Activated B cell treated with CpG ODN at 0.5 μM for 24 hours (primary cell): ENCODE measurements around the gene DARS1. TPM values are rescaled to one million over a fixed set of nuclear protein-coding genes. Genes with fewer than 3 reads are reported as not detected.
A peak's percentile ranks its signal among the peaks of the same experiment; 100 is the strongest.

Source experiments
- ATAC-seq: fragments of 200-7000 bp; cut with Tn5 transposase; one replicate; pipeline ENCODE4 v1.10.0; 2021; ENCODE audit warnings: low read depth, mild to moderate bottlenecking, moderate library complexity
- CTCF ChIA-PET: fragments of 350-600 bp; sonication (Branson Sonifier 250); formaldehyde crosslinking; loops from one replicate; lab custom pipeline; 2021; ENCODE audit warnings: antibody characterized with exemption; lab: Charles Lee
- POLR2A ChIA-PET: fragments of 350-600 bp; sonication (Branson Sonifier 250); formaldehyde crosslinking; loops from one replicate; lab custom pipeline; 2021; ENCODE audit warnings: antibody characterized with exemption; lab: Charles Lee
- DNase-seq: peaks from one replicate; pipeline ENCODE4 v3.0.0; 2022
- H3K27ac Mint-ChIP-seq: one replicate; pipeline ENCODE4 v1.8.0; 2020; ENCODE audit warnings: mixed read lengths
- H3K27me3 Mint-ChIP-seq: one replicate; pipeline ENCODE4 v1.8.0; 2021; ENCODE audit warnings: mixed read lengths
- H3K36me3 Mint-ChIP-seq: one replicate; pipeline ENCODE4 v1.8.0; 2021; ENCODE audit warnings: low read depth, mixed read lengths
- H3K4me1 Mint-ChIP-seq: one replicate; pipeline ENCODE4 v1.8.0; 2021; ENCODE audit warnings: mixed read lengths
- H3K4me3 Mint-ChIP-seq: one replicate; pipeline ENCODE4 v1.8.0; 2020; ENCODE audit warnings: mild to moderate bottlenecking, mixed read lengths
- H3K9me3 Mint-ChIP-seq: one replicate; pipeline ENCODE4 v1.8.0; 2020; ENCODE audit warnings: mixed read lengths
- CTCF ChIP-seq: fragments of 200-600 bp; IDR thresholded peaks from one replicate; pipeline ENCODE4 v1.8.0; 2022; ENCODE audit warnings: antibody characterized with exemption, mild to moderate bottlenecking
- intact Hi-C: fragments of 100-400 bp; cut with micrococcal nuclease; formaldehyde crosslinking; loops from one replicate; pipeline ENCODE4 v1.15.1; 2024
- total RNA-seq: library from RNA; stranded (reverse); gene quantifications from 2 replicates; pipeline ENCODE4 v1.2.3, GENCODE V29; 2022

DARS1 gene
- total RNA-seq, 1 donor from 2014 or later: 96.3 TPM

- Mint-ChIP-seq H3K27me3 (no peaks in the 10 kb centered on the region), H3K36me3 (no peaks in the 10 kb centered on the region), H3K27ac (no peak overlapping the region), H3K9me3 (no peaks in the 10 kb centered on the region), H3K4me3 (no peak overlapping the region), H3K4me1 (peaks cover 37% of the 10 kb centered on the region)
- intact Hi-C loops: no loop called here
- ChIA-PET POLR2A (interaction anchor here (0.5 to 1.9 kb wide), 4 partner anchors 10 to 192 kb away, joined by 3 to 6 read pairs (median 4); partner anchors contain the start of gene DARS1), CTCF (interaction anchor here (0.8 kb wide), 1 partner anchor 17 kb away, joined by 3 read pairs; no protein-coding TSS in a partner anchor)
- DNase-seq (no peak), ATAC-seq (no peak)
- no peak for TF ChIP-seq CTCF
Observed at GRCh38 chr2:136014411-136014810, 29.0 kb upstream of the DARS1 start.

- H3K4me1 Mint-ChIP-seq: peaks cover 37% of the 10 kb centered on the region
- H3K27ac Mint-ChIP-seq: no peak overlapping the region
- ChIA-PET POLR2A (interaction anchor here (0.5 to 1.0 kb wide), 2 partner anchors 10 to 193 kb away, joined by 3 read pairs; no protein-coding TSS in a partner anchor), CTCF (interaction anchor here (0.8 kb wide), 1 partner anchor 16 kb away, joined by 3 read pairs; no protein-coding TSS in a partner anchor)
- H3K9me3 Mint-ChIP-seq: no peaks in the 10 kb centered on the region
- H3K4me3 Mint-ChIP-seq: no peak overlapping the region
- no peak for TF ChIP-seq CTCF
- no peak for ATAC-seq
- no peaks in the 10 kb centered on the region for H3K36me3 Mint-ChIP-seq
- no peak for DNase-seq
- H3K27me3 Mint-ChIP-seq: no peaks in the 10 kb centered on the region
- intact Hi-C loops: no loop called here
Observed at GRCh38 chr2:136013955-136014354, 28.5 kb upstream of the DARS1 start.

GRCh38 chr2:136013136-136013685 lies 27.8 kb upstream of the DARS1 start:
- ATAC-seq (no peak), DNase-seq (no peak)
- no peak for TF ChIP-seq CTCF
- ChIA-PET CTCF (no interaction called here), POLR2A (interaction anchor here (0.5 to 1.0 kb wide), 2 partner anchors 106 to 194 kb away, joined by 3 read pairs; no protein-coding TSS in a partner anchor)
- H3K4me1 Mint-ChIP-seq: peaks cover 37% of the 10 kb centered on the region
- intact Hi-C loops: no loop called here
- no peak overlapping the region for H3K4me3 Mint-ChIP-seq
- H3K27ac Mint-ChIP-seq: no peak overlapping the region
- no peaks in the 10 kb centered on the region for H3K9me3 Mint-ChIP-seq
- H3K27me3 Mint-ChIP-seq: no peaks in the 10 kb centered on the region
- no peaks in the 10 kb centered on the region for H3K36me3 Mint-ChIP-seq

GRCh38 chr2:136012315-136012714 lies 26.9 kb upstream of the DARS1 start:
- DNase-seq (no peak), ATAC-seq (no peak)
- H3K36me3 Mint-ChIP-seq: no peaks in the 10 kb centered on the region
- TF ChIP-seq CTCF: no peak
- peaks cover 42% of the 10 kb centered on the region for H3K4me1 Mint-ChIP-seq
- ChIA-PET POLR2A (interaction anchor here (0.5 kb wide), 1 partner anchor 107 kb away, joined by 3 read pairs; no protein-coding TSS in a partner anchor), CTCF (no interaction called here)
- intact Hi-C loops: no loop called here
- H3K27me3 Mint-ChIP-seq: no peaks in the 10 kb centered on the region
- H3K4me3 Mint-ChIP-seq: no peak overlapping the region
- no peak overlapping the region for H3K27ac Mint-ChIP-seq
- no peaks in the 10 kb centered on the region for H3K9me3 Mint-ChIP-seq

GRCh38 chr2:136010126-136010525 lies 24.7 kb upstream of the DARS1 start:
- H3K9me3 Mint-ChIP-seq: no peaks in the 10 kb centered on the region
- intact Hi-C loops: no loop called here
- TF ChIP-seq CTCF: no peak
- POLR2A ChIA-PET: interaction anchor here (0.5 to 3.8 kb wide), 7 partner anchors 10 to 353 kb away, joined by 3 to 13 read pairs (median 5); partner anchors contain the start of genes CXCR4 and DARS1
- no peaks in the 10 kb centered on the region for H3K36me3 Mint-ChIP-seq
- H3K4me1 Mint-ChIP-seq: peaks cover 57% of the 10 kb centered on the region
- H3K27ac Mint-ChIP-seq: peak overlapping the region; percentile 90
- CTCF ChIA-PET: interaction anchor here (1.3 kb wide), 1 partner anchor 13 kb away, joined by 5 read pairs; no protein-coding TSS in a partner anchor
- DNase-seq: no peak
- no peak for ATAC-seq
- H3K4me3 Mint-ChIP-seq: no peak overlapping the region
- no peaks in the 10 kb centered on the region for H3K27me3 Mint-ChIP-seq
